Transverse colon (tissue), 3 donors: ENCODE measurements around the gene PTPRN2.

Experiments used
- CTCF ChIP-seq, 5 experiments: fragments of 200-600 bp in 3 of 5; fragments of 450-650 bp in 2 of 5; sonication (generic) in 3 of 5; IDR thresholded peaks; 1 replicate in 2 of 5; 2 replicates in 3 of 5; pipeline ENCODE4 v1.5.1; 2016 to 2017; ENCODE audit warnings: antibody characterized with exemption in 5 of 5, inconsistent platforms in 3 of 5, mild to moderate bottlenecking in 2 of 5, moderate library complexity in 1 of 5
- EP300 ChIP-seq: sonication (generic); formaldehyde crosslinking; IDR thresholded peaks from one replicate; pipeline ENCODE4 v1.6.1; 2017; ENCODE audit warnings: antibody characterized with exemption, low read depth

- TF ChIP-seq CTCF (IDR thresholded peaks at IDR 0.05) (no peak), EP300 (no peak)
These were observed 510.3 kb downstream of the PTPRN2 start for GRCh38 chr7:158077151-158077840.
